Neural progenitor cell (in vitro differentiated cells): ENCODE data around the gene TNFRSF18. TPM values are rescaled to one million over a fixed set of nuclear protein-coding genes. Genes with fewer than 3 reads are reported as not detected.

Experiments used
- DNase-seq: peaks from one replicate; pipeline ENCODE4 v3.0.0-alpha.2; 2016; ENCODE audit warnings: low spot score
- H2AFZ ChIP-seq: fragments of 200-600 bp; sonication (generic); replicated peaks from 2 replicates; pipeline ENCODE4 v1.6.1; 2016; ENCODE audit warnings: antibody characterized with exemption
- H3F3A ChIP-seq: fragments of 200-600 bp; sonication (generic); 2 replicates; pipeline ENCODE4 v1.6.1; 2016; ENCODE audit warnings: antibody characterized with exemption, low read depth
- H3K27ac ChIP-seq: fragments of 200-600 bp; sonication (generic); 2 replicates; pipeline ENCODE4 v1.5.1; 2016; ENCODE audit warnings: mild to moderate bottlenecking
- H3K27me3 ChIP-seq: fragments of 200-600 bp; sonication (generic); 2 replicates; pipeline ENCODE4 v1.6.1; 2016; ENCODE audit warnings: mild to moderate bottlenecking, moderate library complexity
- H3K36me3 ChIP-seq: fragments of 200-600 bp; sonication (generic); 2 replicates; pipeline ENCODE4 v1.5.1; 2016
- H3K4me1 ChIP-seq: fragments of 200-600 bp; sonication (generic); 2 replicates; pipeline ENCODE4 v1.6.1; 2016; ENCODE audit warnings: mixed run types
- H3K4me2 ChIP-seq: fragments of 200-600 bp; sonication (generic); 2 replicates; pipeline ENCODE4 v1.6.1; 2016
- H3K4me3 ChIP-seq: fragments of 200-600 bp; sonication (generic); 2 replicates; pipeline ENCODE4 v1.5.1; 2016
- H3K79me2 ChIP-seq: fragments of 200-600 bp; sonication (generic); 2 replicates; pipeline ENCODE4 v1.6.1; 2016; ENCODE audit warnings: low read depth
- H3K9ac ChIP-seq: fragments of 200-600 bp; sonication (generic); 2 replicates; pipeline ENCODE4 v1.6.1; 2016
- H3K9me3 ChIP-seq: fragments of 200-600 bp; sonication (generic); 2 replicates; pipeline ENCODE4 v1.5.1; 2016; ENCODE audit warnings: low read depth
- H4K20me1 ChIP-seq: fragments of 200-600 bp; sonication (generic); 2 replicates; pipeline ENCODE4 v1.6.1; 2016; ENCODE audit warnings: low read depth
- H3K27ac Mint-ChIP-seq: 3 replicates; pipeline ENCODE4 v1.8.0; 2021; ENCODE audit warnings: mixed read lengths
- H3K27me3 Mint-ChIP-seq: 2 replicates; pipeline ENCODE4 v1.8.0; 2022; ENCODE audit warnings: low read depth, mild to moderate bottlenecking, inconsistent platforms, moderate library complexity, mixed read lengths; ENCODE audit not compliant: insufficient read depth
- H3K36me3 Mint-ChIP-seq: 3 replicates; pipeline ENCODE4 v1.8.0; 2021; ENCODE audit warnings: mixed read lengths
- H3K4me1 Mint-ChIP-seq: 3 replicates; pipeline ENCODE4 v1.8.0; 2021; ENCODE audit warnings: mixed read lengths
- H3K4me3 Mint-ChIP-seq: 3 replicates; pipeline ENCODE4 v1.8.0; 2021; ENCODE audit warnings: mild to moderate bottlenecking, moderate library complexity, mixed read lengths
- H3K9me3 Mint-ChIP-seq: 3 replicates; pipeline ENCODE4 v1.8.0; 2020; ENCODE audit warnings: mixed read lengths
- EZH2 ChIP-seq: fragments of 200-600 bp; sonication (generic); IDR thresholded peaks from 2 replicates; pipeline ENCODE4 v1.6.1; 2017; ENCODE audit warnings: antibody characterized with exemption, mild to moderate bottlenecking, moderate library complexity
- EZH2phosphoT487 ChIP-seq: fragments of 200-600 bp; sonication (generic); IDR thresholded peaks from 2 replicates; pipeline ENCODE4 v1.6.1; 2017; ENCODE audit warnings: antibody characterized with exemption
- total RNA-seq: library from RNA; depleted of rRNA; stranded (reverse); fragments of >200 nt; gene quantifications from 2 replicates; pipeline ENCODE4 v1.2.3, GENCODE V29; 2015; ENCODE audit warnings: low replicate concordance
- TF ChIP-seq, protein P1 (sequence below): fragments of 200-600 bp; sonication (generic); IDR thresholded peaks from 2 replicates; pipeline ENCODE4 v1.5.1; 2017; ENCODE audit warnings: antibody characterized with exemption, mild to moderate bottlenecking

The TNFRSF18 gene
- total RNA-seq, 1 donor from 2014 or later, result not detected

DNA sequence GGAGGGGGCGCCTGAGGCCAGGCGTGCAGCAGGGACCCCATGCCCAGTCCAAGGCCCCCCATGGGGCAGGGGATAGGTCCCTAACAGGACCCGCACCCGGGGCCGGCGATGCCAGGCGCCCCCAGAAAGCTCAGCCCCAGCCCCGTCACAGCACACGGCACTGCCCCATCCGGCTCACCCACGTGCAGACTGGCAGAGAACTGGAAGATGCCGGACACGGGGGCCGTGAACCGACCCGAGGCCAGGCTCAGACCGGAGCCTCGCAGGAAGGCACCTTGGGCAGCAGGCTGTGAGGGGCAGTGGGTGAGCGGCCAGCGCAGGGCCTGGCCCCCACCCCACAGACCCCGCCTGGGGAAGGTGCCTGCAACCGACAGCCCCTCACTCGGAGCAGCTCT, 36.9 kb upstream of the TNFRSF18 start:
- Histone ChIP-seq H3F3A (peaks cover 5% of the 10 kb centered on the region), H3K27ac (no peak overlapping the region), H3K9ac (no peak overlapping the region), H3K4me3 (no peak overlapping the region), H3K36me3 (no peaks in the 10 kb centered on the region), H3K4me2 (no peak overlapping the region), H2AFZ (no peak overlapping the region), H4K20me1 (peaks cover 19% of the 10 kb centered on the region), H3K4me1 (peaks cover 14% of the 10 kb centered on the region), H3K27me3 (peaks cover 28% of the 10 kb centered on the region), H3K9me3 (no peaks in the 10 kb centered on the region), H3K79me2 (no peaks in the 10 kb centered on the region)
- H3K36me3 Mint-ChIP-seq, result no peaks in the 10 kb centered on the region
- no peak overlapping the region for H3K27ac Mint-ChIP-seq
- DNase-seq, result no peak
- peaks cover 4% of the 10 kb centered on the region for H3K4me1 Mint-ChIP-seq
- H3K4me3 Mint-ChIP-seq, result no peak overlapping the region
- H3K27me3 Mint-ChIP-seq, result peaks cover 4% of the 10 kb centered on the region
- H3K9me3 Mint-ChIP-seq, result no peaks in the 10 kb centered on the region
- no peak for TF ChIP-seq EZH2phosphoT487
- TF ChIP-seq EZH2, result no peak
- TF ChIP-seq, protein P1, sequence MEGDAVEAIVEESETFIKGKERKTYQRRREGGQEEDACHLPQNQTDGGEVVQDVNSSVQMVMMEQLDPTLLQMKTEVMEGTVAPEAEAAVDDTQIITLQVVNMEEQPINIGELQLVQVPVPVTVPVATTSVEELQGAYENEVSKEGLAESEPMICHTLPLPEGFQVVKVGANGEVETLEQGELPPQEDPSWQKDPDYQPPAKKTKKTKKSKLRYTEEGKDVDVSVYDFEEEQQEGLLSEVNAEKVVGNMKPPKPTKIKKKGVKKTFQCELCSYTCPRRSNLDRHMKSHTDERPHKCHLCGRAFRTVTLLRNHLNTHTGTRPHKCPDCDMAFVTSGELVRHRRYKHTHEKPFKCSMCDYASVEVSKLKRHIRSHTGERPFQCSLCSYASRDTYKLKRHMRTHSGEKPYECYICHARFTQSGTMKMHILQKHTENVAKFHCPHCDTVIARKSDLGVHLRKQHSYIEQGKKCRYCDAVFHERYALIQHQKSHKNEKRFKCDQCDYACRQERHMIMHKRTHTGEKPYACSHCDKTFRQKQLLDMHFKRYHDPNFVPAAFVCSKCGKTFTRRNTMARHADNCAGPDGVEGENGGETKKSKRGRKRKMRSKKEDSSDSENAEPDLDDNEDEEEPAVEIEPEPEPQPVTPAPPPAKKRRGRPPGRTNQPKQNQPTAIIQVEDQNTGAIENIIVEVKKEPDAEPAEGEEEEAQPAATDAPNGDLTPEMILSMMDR, result no peak

- Mint-ChIP-seq H3K36me3 (no peaks in the 10 kb centered on the region), H3K27ac (no peak overlapping the region), H3K4me1 (peaks cover 4% of the 10 kb centered on the region), H3K4me3 (no peak overlapping the region), H3K9me3 (no peaks in the 10 kb centered on the region), H3K27me3 (peaks cover 4% of the 10 kb centered on the region)
- Histone ChIP-seq H3K79me2 (no peaks in the 10 kb centered on the region), H3K4me3 (no peak overlapping the region), H4K20me1 (peaks cover 13% of the 10 kb centered on the region), H3K36me3 (no peaks in the 10 kb centered on the region), H3K9ac (no peak overlapping the region), H3K4me2 (no peak overlapping the region), H3K9me3 (no peaks in the 10 kb centered on the region), H3K27ac (no peak overlapping the region), H2AFZ (no peak overlapping the region), H3F3A (peaks cover 5% of the 10 kb centered on the region), H3K4me1 (peaks cover 14% of the 10 kb centered on the region), H3K27me3 (peaks cover 22% of the 10 kb centered on the region)
- TF ChIP-seq EZH2phosphoT487, result no peak
- TF ChIP-seq EZH2, result no peak
- TF ChIP-seq, protein P1, result no peak
- DNase-seq, result no peak
Observed at GRCh38 chr1:1242461-1243265, 36.3 kb upstream of the TNFRSF18 start.

GRCh38 chr1:1241588-1242219, 35.3 kb upstream of the TNFRSF18 start:
- Mint-ChIP-seq H3K27me3 (peaks cover 2% of the 10 kb centered on the region), H3K9me3 (no peaks in the 10 kb centered on the region), H3K36me3 (no peaks in the 10 kb centered on the region), H3K27ac (no peak overlapping the region), H3K4me3 (no peak overlapping the region), H3K4me1 (peaks cover 4% of the 10 kb centered on the region)
- H4K20me1 ChIP-seq, result peaks cover 10% of the 10 kb centered on the region
- peaks cover 14% of the 10 kb centered on the region for H3K4me1 ChIP-seq
- peaks cover 8% of the 10 kb centered on the region for H3F3A ChIP-seq
- H3K9ac ChIP-seq, result no peak overlapping the region
- H3K27me3 ChIP-seq, result peaks cover 13% of the 10 kb centered on the region
- H3K79me2 ChIP-seq, result no peaks in the 10 kb centered on the region
- no peak for DNase-seq
- H3K27ac ChIP-seq, result no peak overlapping the region
- H3K36me3 ChIP-seq, result no peaks in the 10 kb centered on the region
- no peak overlapping the region for H3K4me3 ChIP-seq
- no peak for TF ChIP-seq EZH2
- no peak for TF ChIP-seq EZH2phosphoT487
- TF ChIP-seq, protein P1, result no peak
- H3K4me2 ChIP-seq, result no peak overlapping the region
- H3K9me3 ChIP-seq, result no peaks in the 10 kb centered on the region
- no peak overlapping the region for H2AFZ ChIP-seq
